Panc1 (cell line): ENCODE data around the gene AMFR. TPM values are rescaled to one million over a fixed set of nuclear protein-coding genes. Genes with fewer than 3 reads are reported as not detected.

Source experiments
- ATAC-seq: fragments of 200-7000 bp; cut with Tn5 transposase; 2 replicates; pipeline ENCODE4 v1.9.1; 2020; ENCODE audit warnings: mild to moderate bottlenecking, moderate library complexity
- BruUV-seq: library from RNA; stranded (reverse); fragments of 400-500 nt; replicated peaks from 2 replicates; lab custom pipeline; 2021; lab: Mats Ljungman, UMichigan
- CTCF ChIA-PET: fragments of 300-600 bp; sonication (Branson Sonifier 250); formaldehyde crosslinking; loops from one replicate; lab custom pipeline; 2022; ENCODE audit warnings: antibody characterized with exemption; lab: Charles Lee
- POLR2A ChIA-PET: fragments of 300-600 bp; sonication (Branson Sonifier 250); formaldehyde crosslinking; loops from one replicate; lab custom pipeline; 2022; ENCODE audit warnings: antibody characterized with exemption; lab: Charles Lee
- DNase-seq: peaks from one replicate; pipeline ENCODE4 v3.0.0-alpha.2; 2010; ENCODE audit warnings: low read depth, low spot score
- H3K27ac ChIP-seq: 2 replicates; pipeline ENCODE4 v1.5.1; 2011; ENCODE audit warnings: mild to moderate bottlenecking, low read length, inconsistent platforms
- H3K27me3 ChIP-seq: fragments of 200-500 bp; sonication (Bioruptor generic); 2 replicates; pipeline ENCODE4 v1.6.0; 2014; ENCODE audit warnings: low read length, inconsistent platforms; ENCODE audit not compliant: control insufficient read depth, insufficient read depth
- H3K36me3 ChIP-seq: fragments of 200-500 bp; sonication (Bioruptor generic); 2 replicates; pipeline ENCODE4 v1.5.1; 2014; ENCODE audit warnings: inconsistent platforms, mild to moderate bottlenecking, low read length, moderate library complexity; ENCODE audit not compliant: control insufficient read depth, insufficient read depth
- H3K4me1 ChIP-seq: 2 replicates; pipeline ENCODE4 v1.5.1; 2011; ENCODE audit warnings: inconsistent platforms, mild to moderate bottlenecking, low read length, moderate library complexity; ENCODE audit not compliant: control insufficient read depth, insufficient read depth
- H3K4me3 ChIP-seq, 2 experiments: 2 replicates each; pipeline ENCODE4 v1.5.1; 2011 to 2012; ENCODE audit warnings: low read depth in 2 of 2, low read length in 2 of 2, mild to moderate bottlenecking in 2 of 2, inconsistent platforms in 1 of 2, moderate library complexity in 1 of 2
- H3K9me3 ChIP-seq: fragments of 200-500 bp; sonication (Bioruptor generic); 2 replicates; pipeline ENCODE4 v1.5.1; 2014; ENCODE audit warnings: low read depth, mild to moderate bottlenecking, inconsistent platforms, low read length, moderate library complexity; ENCODE audit not compliant: control insufficient read depth, insufficient read depth
- POLR2AphosphoS5 ChIP-seq: IDR thresholded peaks from 2 replicates; pipeline ENCODE4 v1.6.1; 2012; ENCODE audit warnings: mild to moderate bottlenecking, low read depth, low read length, moderate library complexity
- SIN3A ChIP-seq: IDR thresholded peaks from 2 replicates; pipeline ENCODE4 v1.6.1; 2012; ENCODE audit warnings: low read depth, mild to moderate bottlenecking, low read length, moderate library complexity, borderline replicate concordance; ENCODE audit not compliant: insufficient read depth
- TCF7L2 ChIP-seq: IDR thresholded peaks from 2 replicates; pipeline ENCODE4 v1.6.1; 2011; ENCODE audit warnings: mild to moderate bottlenecking, low read depth, low read length, inconsistent platforms
- in situ Hi-C: cut with HindIII; loops from 2 replicates; pipeline ENCODE4 v1.10.0; 2016; ENCODE audit warnings: low sequenced_read_pairs, low pct_unique_long_range_greater_than_20kb
- intact Hi-C: fragments of 100-400 bp; cut with micrococcal nuclease; formaldehyde crosslinking; loops from one replicate; pipeline ENCODE4 v1.10.0; 2022; ENCODE audit not compliant: unreplicated experiment
- total RNA-seq: library from RNA; stranded (reverse); gene quantifications from one replicate; pipeline ENCODE4 v1.2.1, GENCODE V29; 2021; ENCODE audit not compliant: unreplicated experiment
- TF ChIP-seq, protein P1 (sequence below): fragments of 450-650 bp; IDR thresholded peaks from 2 replicates; pipeline ENCODE4 v1.5.1; 2017; ENCODE audit warnings: mild to moderate bottlenecking
- TF ChIP-seq, protein P2 (sequence below), 2 experiments: IDR thresholded peaks; 2 replicates each; pipeline ENCODE4 v1.6.1; 2011 to 2012; ENCODE audit warnings: low read depth in 2 of 2, control low read depth in 1 of 2, low read length in 1 of 2, mild to moderate bottlenecking in 1 of 2, moderate library complexity in 1 of 2; ENCODE audit not compliant: insufficient read depth in 1 of 2

The AMFR gene
- total RNA-seq, 1 experiment from 2014 or later = 89.6 TPM

DNA sequence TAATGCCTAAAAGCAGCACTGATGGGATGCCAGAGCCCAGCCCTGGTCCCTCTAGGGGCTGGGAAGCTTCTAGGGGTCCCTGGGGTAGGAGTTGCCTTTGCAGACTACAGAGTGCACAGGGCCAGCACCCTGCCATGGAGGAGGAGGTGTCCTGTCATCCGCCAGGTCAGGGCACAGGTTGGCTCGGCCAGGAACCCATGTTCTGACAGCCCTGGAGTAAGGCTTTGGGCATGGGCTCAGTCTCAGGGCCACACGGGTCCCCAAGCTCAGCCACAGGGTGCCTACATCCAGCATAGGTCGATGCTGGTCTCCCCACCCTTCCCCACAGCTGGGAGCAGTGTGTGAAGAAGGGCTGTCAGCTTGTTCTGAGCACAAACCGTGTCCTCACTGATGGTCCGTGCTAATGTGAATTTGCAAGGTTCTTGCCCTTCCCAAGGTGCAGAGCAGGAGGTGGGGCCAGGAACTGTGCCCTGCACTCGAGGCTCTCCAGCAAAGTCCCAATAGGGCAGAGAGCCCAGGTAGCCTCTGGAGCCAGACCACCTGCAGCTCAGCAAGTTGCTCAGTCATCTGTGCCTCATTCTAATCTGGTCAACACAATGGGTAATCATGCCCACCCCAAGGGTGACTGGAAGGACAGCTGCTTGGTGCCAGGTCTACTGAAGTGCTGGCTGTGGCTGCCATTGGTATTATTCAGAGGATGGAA, 72.8 kb downstream of the AMFR start:
- Histone ChIP-seq H3K4me3 (no peak overlapping the region), H3K4me1 (peaks cover 10% of the 10 kb centered on the region), H3K9me3 (no peaks in the 10 kb centered on the region), H3K36me3 (no peaks in the 10 kb centered on the region), H3K27me3 (no peaks in the 10 kb centered on the region), H3K27ac (no peak overlapping the region)
- DNase-seq (no peak), ATAC-seq (no peak)
- in situ Hi-C loops = no loop called here
- CTCF ChIA-PET = no interaction called here
- intact Hi-C loops = no loop called here
- TF ChIP-seq, protein P1, sequence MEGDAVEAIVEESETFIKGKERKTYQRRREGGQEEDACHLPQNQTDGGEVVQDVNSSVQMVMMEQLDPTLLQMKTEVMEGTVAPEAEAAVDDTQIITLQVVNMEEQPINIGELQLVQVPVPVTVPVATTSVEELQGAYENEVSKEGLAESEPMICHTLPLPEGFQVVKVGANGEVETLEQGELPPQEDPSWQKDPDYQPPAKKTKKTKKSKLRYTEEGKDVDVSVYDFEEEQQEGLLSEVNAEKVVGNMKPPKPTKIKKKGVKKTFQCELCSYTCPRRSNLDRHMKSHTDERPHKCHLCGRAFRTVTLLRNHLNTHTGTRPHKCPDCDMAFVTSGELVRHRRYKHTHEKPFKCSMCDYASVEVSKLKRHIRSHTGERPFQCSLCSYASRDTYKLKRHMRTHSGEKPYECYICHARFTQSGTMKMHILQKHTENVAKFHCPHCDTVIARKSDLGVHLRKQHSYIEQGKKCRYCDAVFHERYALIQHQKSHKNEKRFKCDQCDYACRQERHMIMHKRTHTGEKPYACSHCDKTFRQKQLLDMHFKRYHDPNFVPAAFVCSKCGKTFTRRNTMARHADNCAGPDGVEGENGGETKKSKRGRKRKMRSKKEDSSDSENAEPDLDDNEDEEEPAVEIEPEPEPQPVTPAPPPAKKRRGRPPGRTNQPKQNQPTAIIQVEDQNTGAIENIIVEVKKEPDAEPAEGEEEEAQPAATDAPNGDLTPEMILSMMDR = no peak
- TF ChIP-seq TCF7L2 (no peak), SIN3A (no peak), POLR2AphosphoS5 (no peak)
- TF ChIP-seq, protein P2, sequence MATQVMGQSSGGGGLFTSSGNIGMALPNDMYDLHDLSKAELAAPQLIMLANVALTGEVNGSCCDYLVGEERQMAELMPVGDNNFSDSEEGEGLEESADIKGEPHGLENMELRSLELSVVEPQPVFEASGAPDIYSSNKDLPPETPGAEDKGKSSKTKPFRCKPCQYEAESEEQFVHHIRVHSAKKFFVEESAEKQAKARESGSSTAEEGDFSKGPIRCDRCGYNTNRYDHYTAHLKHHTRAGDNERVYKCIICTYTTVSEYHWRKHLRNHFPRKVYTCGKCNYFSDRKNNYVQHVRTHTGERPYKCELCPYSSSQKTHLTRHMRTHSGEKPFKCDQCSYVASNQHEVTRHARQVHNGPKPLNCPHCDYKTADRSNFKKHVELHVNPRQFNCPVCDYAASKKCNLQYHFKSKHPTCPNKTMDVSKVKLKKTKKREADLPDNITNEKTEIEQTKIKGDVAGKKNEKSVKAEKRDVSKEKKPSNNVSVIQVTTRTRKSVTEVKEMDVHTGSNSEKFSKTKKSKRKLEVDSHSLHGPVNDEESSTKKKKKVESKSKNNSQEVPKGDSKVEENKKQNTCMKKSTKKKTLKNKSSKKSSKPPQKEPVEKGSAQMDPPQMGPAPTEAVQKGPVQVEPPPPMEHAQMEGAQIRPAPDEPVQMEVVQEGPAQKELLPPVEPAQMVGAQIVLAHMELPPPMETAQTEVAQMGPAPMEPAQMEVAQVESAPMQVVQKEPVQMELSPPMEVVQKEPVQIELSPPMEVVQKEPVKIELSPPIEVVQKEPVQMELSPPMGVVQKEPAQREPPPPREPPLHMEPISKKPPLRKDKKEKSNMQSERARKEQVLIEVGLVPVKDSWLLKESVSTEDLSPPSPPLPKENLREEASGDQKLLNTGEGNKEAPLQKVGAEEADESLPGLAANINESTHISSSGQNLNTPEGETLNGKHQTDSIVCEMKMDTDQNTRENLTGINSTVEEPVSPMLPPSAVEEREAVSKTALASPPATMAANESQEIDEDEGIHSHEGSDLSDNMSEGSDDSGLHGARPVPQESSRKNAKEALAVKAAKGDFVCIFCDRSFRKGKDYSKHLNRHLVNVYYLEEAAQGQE (IDR thresholded peaks at IDR 0.05; ENCODE audit: insufficient read depth in 1 of 2, low read depth in 2 of 2, low read length in 1 of 2) = no peak
- POLR2A ChIA-PET = no interaction called here
- no TSS peak for BruUV-seq

DNA sequence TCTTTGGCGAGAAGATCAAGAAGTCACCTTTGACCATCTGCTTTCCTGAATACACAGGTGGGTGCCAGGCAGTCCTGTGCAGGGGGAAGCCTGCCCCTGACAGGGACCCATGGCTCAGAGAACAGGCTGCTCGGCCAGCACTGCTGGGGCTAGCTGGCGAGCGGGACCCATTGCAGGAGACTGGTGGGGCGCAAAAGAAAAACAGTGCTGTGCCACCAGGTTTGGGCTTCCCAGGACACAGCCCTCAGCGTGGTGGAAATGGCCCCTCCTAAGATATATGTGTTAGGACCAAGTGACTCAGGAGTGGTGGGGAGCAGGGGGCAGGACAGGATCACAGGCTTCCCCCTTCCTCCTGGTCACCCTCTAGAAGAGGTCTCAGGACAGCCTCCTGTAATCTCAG, 73.9 kb downstream of the AMFR start:
- ChIA-PET POLR2A (no interaction called here), CTCF (no interaction called here)
- ATAC-seq (no peak), DNase-seq (no peak)
- BruUV-seq = no TSS peak
- intact Hi-C loops (no loop called here), in situ Hi-C loops (no loop called here)
- no peaks in the 10 kb centered on the region for H3K36me3 ChIP-seq
- peaks cover 4% of the 10 kb centered on the region; the same call in 1 of the 2 replicates for H3K4me1 ChIP-seq
- no peaks in the 10 kb centered on the region for H3K9me3 ChIP-seq
- H3K27me3 ChIP-seq = no peaks in the 10 kb centered on the region
- no peak overlapping the region for H3K4me3 ChIP-seq
- no peak for TF ChIP-seq POLR2AphosphoS5
- TF ChIP-seq, protein P2 (IDR thresholded peaks at IDR 0.05; ENCODE audit: insufficient read depth in 1 of 2, low read depth in 2 of 2, low read length in 1 of 2) = no peak
- TF ChIP-seq SIN3A = no peak
- TF ChIP-seq, protein P1 = no peak
- no peak for TF ChIP-seq TCF7L2
- no peak overlapping the region for H3K27ac ChIP-seq
